HG02798 (cell line): Measurements from ENCODE around the gene UNK.
A peak's percentile ranks its signal among the peaks of the same experiment; 100 is the strongest.
"Not testable (repeated sequence)": the region's sequence is repeated elsewhere in the genome, so short reads cannot be mapped to it uniquely, and the experiment has no call there.

ENCODE experiments used
- ATAC-seq: cut with Tn5 transposase; IDR thresholded peaks from one replicate; pipeline ENCODE4 v1.9.1; 2021; ENCODE audit warnings: mild to moderate bottlenecking; ENCODE audit not compliant: unreplicated experiment, poor library complexity

Gene UNK

GRCh38 chr17:75753514-75754377 lies 30.9 kb upstream of the UNK start:
- peak; percentile 67 for ATAC-seq

- no peak for ATAC-seq
These were observed 30.0 kb upstream of the UNK start for GRCh38 chr17:75754378-75755204.

DNA sequence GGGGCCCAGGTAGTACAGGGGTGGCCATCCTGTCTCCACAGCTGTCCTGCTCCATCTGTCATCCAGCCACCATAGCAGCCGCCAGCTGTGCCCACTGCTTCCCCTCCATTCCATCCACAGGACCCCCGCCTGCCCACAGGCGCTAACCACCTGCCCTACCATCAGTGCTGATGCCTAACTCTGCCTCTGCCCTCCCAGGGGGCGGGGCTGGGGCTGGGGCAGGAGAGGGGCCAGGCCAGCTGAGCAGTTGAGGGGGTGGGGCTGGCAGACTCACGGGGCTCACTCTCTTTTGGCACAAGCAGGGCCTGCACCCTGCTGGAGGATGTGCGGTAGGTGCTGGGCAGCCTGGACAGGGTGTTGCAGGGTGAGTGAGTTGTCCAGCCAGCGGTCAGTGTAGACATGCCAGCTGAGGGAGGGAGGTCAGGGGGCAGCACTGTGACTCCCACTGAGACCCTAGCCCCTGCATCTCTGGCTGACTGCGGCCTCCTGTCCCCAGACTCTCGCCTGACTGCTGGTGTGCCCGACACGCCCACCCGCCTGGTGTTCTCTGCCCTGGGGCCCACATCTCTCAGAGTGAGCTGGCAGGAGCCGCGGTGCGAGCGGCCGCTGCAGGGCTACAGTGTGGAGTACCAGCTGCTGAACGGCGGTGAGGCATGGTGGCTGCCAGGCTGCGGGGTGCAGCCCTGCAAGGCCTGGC lies 29.3 kb upstream of the UNK start:
- ATAC-seq, result no peak

DNA sequence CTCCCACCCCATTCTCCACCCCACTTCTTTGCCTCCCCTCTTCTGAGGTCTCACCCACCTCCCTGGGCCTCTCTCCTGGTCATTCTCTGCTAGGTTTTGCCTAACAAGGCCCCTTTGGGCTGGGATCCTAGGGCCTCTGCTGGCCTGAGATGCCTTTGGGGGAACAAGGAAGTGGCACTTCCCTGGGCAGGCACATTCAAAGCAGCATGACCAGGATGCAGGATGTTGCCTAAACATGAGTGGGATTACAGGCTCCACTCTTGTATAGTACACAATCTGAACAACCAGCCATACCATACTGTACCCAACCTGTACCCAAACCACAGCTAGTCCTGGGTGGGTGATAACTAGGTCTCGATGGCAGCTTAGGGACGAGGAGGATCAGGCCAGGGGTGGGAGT lies 28.6 kb upstream of the UNK start:
- ATAC-seq, result no peak

- no peak for ATAC-seq
These were observed 28.0 kb upstream of the UNK start for GRCh38 chr17:75756451-75757085.

GRCh38 chr17:75757086-75757681 lies 27.4 kb upstream of the UNK start:
- ATAC-seq, result no peak

DNA sequence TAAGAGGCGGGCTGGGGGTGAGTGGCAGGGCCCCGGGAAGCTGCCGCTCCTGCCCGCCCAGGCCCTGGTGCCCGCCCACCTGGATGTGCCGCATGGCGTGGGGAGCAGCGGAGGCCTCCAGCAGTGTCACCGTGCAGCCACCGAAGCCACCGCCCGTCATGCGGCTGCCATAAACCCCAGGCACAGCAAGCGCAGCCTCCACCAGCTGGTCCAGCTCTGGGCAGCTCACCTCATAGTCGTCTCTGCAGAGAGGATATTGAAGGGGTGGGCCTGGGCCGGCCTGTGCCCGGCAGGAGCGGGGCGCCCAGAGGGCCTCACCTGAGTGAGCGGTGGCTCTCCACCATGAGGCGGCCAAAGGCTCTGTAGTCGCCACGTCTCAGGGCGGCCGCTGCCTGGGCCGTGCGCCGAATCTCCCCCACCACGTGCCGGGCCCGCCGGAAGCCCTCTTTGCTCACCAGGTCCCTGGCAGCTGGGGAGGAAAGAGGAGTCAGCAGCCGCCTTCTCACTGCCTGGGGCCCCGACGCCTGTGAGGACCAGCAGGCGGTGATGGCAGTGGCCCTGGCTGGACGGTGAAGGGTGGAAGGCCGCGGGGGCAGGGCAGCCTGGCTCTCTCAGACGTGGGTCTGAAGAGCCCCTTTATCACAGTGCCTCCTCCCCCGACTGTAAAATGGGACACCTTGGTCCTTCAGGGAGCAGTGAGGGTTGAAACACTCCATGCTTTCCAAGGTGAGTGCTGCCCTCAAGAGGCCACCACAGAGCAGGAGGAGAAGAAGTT lies 26.3 kb upstream of the UNK start:
- ATAC-seq, result no peak

GRCh38 chr17:75759457-75759856 lies 25.1 kb upstream of the UNK start:
- ATAC-seq, result no peak

- ATAC-seq, result not testable (repeated sequence)
These were observed 24.5 kb upstream of the UNK start for GRCh38 chr17:75759978-75760640.

DNA sequence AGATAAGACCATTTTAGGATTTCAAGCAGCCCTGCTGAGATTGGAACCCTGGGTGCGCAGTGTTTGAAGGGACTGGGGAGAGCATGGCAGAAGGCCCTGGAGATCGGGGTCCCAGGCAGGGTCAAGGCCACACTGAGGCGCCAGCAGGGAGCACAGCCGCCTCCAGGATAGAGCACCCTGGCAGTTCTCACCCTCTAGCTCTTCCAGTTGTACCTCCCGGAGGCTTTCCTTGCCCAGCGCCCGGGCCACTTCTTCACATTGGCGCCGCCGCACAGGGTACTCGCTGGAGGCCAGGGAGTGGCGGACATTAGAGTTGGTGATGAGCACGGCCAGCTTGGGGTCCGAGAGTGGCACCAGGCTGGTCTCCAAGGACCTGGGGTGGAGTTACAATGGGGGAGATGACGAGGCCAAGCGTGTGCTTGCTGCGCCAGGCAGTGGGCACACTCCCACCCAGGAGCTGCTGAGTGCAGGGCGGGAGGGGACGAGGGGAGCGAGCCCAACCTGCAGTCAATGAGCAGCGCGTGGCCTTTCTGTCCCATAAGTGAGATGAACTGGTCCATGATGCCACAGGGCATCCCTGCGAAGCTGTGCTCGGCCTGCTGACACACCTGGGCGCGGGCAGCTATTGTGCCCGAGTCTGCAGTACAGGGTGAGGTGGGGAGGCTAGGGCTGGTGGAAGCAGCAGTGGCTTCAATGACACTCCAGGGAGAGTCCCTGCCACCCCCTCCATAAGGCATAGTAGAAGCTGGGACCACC lies 21.9 kb upstream of the UNK start:
- ATAC-seq, result no peak

DNA sequence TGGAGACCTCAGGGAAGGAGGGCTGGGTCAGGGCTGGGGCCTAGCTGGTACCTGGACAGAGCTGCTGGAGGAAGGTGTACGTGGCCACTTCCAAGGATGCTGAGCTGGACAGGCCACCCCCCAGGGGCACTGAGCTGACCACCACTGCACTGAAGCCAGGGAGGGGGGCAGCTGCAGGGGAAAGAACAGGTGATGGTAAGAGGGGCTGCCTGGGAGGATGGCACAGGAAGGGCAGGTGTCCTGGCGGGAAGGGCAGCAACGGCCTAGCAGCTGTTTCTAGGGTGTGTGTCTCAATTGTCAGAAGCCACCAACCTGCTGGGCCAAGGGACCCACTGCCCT lies 21.4 kb upstream of the UNK start:
- no peak for ATAC-seq

DNA sequence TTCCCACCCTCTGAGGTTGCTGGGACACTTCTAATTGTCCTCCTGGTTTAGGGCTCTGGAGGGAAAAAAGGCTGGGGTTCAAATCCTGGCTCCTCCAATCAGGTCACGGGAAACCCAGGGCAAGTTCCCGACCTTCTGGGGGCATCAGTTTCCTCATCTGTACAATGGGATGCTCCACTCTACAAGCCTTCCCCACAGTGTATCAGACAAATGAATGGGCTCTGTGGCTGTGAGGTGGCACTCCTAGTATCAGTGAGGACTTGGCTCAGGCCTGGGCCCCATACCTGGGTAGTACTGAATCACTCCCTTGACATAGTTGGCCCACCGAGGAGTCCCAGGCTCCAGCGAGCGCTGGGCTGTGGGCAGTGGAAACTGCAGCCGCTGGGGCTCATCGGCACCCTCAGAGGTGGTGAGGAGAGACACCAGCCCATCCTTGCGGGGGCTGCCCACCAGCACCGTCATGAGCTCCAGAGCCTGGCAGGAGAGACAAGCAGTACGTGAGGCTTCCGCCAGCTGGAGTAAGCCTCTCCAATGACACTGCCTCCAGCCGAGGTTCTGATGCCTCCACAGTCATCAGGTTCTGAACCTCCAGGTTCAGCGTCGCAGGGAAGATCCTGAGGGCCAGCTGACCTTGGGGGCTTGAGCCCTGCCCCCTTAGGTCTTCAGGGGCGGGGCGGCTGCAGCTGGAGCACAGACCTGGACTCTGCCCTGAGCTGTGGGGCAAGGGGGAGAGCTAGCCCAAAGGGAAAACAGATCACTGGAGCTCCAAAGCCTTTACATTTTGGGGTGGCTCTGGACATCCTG lies 20.8 kb upstream of the UNK start:
- ATAC-seq, result no peak

GRCh38 chr17:75764417-75764710 lies 20.2 kb upstream of the UNK start:
- no peak for ATAC-seq

DNA sequence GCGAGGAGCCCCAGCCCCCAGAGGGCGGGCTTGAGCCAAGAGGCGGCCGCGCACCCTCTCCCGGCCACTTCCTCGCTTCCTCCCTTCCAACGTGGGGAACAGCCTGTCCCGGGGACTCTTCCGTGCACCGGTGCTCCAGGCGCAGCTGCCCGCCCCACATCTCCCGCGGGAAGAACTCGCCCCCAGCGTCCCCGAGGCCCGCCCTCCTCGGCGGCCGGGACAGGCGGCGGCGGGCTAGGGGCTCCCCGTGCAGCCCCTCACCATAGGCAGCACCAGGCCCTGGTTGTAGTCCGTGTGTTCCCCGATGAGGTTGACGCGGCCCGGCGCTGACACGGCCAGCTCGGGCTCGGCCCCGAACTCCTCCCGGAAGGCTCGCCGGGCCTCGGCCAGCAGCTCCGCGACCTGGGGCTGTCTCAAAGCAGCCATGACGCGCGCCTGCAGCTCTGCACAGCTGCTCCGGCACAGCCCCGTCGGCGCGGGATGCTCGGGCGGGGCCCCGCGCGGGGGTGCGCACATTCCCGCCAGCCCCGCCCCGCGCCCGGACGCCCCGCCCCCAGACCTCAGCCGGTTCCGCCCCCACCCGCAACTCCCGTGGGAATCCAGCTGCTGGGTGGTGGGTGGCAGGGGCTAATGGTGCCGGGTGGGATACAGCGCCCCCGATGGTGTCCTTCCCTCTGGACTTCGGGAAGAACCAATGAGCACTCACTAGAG lies 19.7 kb upstream of the UNK start, which contains the start of gene GALK1:
GALK1 (minus strand) TSS at position 482 of the 711 bp plus-strand sequence; CDS start at position 426, 56 bp downstream.
- peak; percentile 74 for ATAC-seq

- no peak for ATAC-seq
These were observed 18.6 kb upstream of the UNK start for GRCh38 chr17:75765981-75766380.

DNA sequence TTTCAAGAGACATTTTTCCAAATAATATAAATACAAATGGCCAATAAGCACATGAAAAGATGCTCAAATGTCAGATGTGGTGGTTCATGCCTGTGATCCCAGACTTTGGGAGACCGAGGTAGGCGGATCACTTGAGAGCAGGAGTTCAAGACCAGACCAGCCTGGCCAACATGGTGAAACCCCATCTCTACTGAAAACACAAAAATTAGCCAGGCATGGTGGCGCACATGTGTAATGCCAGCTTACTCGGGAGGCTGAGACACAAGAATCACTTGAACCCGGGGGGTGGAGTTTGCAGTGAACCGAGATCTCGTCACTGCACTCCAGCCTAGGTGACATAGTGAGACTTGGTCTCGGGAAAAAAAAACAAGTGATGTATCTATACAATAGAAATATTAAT lies 16.7 kb upstream of the UNK start:
- no peak for ATAC-seq

DNA sequence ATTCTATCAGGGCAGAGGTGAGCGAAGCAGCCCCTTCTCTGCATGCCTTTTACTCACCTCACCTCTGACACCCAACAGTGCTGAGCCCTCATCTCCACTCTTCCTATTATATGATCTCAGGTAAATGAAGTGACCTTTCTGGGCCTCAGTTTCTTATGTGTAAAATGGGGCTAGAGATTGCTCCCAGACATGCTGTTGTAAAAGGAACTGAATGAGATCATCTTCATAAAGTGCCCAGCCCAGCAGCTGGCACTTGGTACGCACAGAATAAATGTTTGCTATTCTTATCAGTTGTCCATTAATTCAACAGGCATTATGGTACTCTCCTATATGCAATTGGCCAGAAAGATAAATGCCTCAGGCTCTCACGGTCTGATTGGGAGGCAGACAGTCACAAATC lies 15.1 kb upstream of the UNK start:
- no peak for ATAC-seq
